NOMO-1 treated with DMSO at 0.1 percent for 48 hours (cell line): ENCODE data around the gene JAKMIP2.
A peak's percentile ranks its signal among the peaks of the same experiment; 100 is the strongest.

ENCODE experiments used
- DNase-seq: peaks from one replicate; lab custom pipeline; 2025; ENCODE audit not compliant: unreplicated experiment; lab: John Stamatoyannopoulos, UW

The JAKMIP2 gene

DNA sequence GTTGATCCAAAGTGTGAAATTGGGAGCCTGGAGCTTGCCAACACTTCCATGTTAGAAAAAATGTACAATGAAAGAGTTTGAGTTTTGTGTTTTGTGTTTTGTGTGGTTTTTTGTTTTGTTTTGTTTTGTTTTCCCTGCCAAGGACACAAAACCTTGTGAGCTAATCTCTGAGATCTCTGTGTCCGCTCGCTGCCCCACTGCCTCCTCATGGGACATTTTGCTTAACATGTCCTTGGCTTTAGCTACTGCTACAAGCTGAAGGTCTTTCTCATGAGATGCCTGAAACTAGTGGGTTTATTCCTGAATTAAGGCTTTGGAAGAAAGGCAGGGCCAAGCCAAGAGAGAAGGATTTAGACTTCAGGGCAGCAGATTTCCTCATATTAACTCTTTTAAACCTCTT lies 7.3 kb upstream of the JAKMIP2 start:
- no peak for DNase-seq

DNA sequence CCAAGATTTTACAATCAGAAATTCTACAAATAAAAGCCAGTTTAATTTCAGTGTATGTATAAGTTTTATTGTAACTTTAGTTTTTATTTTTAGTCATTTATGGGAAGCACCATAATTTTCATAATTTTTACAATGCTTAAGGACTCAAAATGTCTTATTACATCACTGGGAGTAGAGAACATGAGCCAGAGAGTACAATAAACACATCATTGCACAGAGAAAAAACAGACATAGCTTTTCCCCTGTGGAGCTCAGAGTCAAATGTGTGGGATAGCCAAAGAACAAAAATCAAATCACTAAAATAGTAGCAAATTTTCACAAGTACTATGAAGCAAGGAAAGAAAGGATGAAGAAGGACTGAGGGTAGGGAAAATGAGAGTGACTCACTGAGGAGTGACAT lies 5.5 kb upstream of the JAKMIP2 start:
- DNase-seq, result no peak

- DNase-seq, result no peak
Observed at GRCh38 chr5:147786142-147786541, 3.6 kb upstream of the JAKMIP2 start.

GRCh38 chr5:147784146-147784987 lies 1.8 kb upstream of the JAKMIP2 start:
- DNase-seq, result peak; percentile 57

DNA sequence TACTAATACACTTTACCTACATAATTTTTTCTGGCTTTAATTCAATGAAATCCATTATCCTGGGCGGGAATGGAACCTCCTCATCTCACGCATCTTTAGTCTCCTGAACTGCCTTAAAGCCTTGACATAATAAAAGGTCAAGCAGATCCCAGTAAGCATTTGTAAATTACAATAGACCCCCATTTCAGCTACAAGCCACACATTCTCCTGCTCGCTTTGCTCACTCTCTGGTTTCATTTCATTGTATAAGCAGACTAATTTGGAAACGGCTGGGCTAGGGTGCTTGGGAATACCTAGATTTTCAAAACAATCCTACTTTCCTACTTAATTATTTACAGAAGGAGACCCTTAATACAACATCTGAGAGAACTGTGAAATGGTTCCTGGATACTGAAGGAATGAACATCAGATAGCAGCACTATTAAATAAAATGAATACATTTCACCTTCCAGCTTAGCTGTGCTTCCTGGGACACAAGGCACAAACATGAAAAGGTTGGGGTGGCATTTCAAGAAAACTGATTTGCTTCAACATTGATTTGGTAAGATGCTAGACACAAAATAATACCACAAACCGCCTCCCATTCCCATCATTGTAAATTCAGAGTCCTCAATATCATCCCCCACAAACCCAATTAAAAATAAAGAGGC lies 1.5 kb downstream of the JAKMIP2 start:
- no peak for DNase-seq

DNA sequence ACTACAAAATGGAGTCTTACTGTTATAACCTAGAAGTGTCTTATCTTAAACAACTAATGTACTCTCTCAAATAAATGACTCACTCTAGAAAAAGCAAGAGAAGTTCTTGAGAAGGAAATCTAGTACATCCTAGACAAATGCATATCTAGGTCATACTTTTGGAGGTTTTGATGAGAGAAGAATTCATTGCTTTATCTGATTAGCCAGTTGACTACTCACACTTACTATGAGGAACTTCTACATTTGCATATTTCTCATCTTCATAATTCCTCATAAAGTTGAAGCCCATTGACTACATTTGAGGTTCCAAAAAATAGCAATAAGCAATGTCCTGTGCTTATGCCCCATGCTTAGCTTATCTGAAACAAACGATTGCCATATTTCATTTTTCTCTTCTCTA lies 2.8 kb downstream of the JAKMIP2 start:
- no peak for DNase-seq

DNA sequence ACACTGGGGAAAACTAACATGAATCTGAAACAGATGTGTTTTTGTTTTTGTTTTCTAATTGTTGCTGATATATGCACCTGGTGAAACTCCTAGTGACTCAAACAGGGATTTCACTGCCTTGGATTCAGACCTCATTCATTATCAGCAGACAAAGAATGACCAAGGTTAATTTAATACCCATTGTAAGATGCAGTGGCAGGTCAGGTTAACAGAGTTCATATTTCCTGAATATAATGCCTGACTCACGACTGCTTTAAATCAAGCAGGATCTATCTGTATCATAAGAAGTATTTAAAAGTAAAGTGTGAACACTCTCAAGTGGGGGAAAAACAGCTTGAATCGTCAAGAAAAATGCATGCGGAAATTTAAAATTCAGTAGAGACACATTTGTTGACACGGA lies 5.5 kb downstream of the JAKMIP2 start:
- DNase-seq, result no peak

- no peak for DNase-seq
Observed at GRCh38 chr5:147773587-147773986, 8.9 kb downstream of the JAKMIP2 start.

- no peak for DNase-seq
Observed at GRCh38 chr5:147773139-147773538, 9.4 kb downstream of the JAKMIP2 start.

DNA sequence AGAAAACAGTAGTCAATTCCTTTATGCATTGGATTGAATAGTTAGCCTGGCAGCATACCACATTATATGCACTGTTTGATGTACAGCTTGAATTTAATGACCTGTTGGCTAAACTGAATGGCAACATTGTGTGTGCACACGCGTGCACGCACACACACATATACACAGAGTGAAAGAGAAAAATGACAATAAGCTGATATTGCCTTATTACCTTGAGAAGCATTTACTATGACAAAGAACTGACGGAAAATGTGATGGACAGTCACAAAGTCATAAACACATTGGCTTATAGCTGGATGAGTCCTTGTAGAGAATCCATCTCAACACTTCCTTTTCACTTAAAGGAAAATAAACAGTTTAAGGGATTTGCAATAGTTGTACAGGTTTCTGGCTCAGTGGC lies 15.5 kb downstream of the JAKMIP2 start:
- DNase-seq, result no peak

GRCh38 chr5:147763791-147764525 lies 18.6 kb downstream of the JAKMIP2 start:
- DNase-seq, result no peak

DNA sequence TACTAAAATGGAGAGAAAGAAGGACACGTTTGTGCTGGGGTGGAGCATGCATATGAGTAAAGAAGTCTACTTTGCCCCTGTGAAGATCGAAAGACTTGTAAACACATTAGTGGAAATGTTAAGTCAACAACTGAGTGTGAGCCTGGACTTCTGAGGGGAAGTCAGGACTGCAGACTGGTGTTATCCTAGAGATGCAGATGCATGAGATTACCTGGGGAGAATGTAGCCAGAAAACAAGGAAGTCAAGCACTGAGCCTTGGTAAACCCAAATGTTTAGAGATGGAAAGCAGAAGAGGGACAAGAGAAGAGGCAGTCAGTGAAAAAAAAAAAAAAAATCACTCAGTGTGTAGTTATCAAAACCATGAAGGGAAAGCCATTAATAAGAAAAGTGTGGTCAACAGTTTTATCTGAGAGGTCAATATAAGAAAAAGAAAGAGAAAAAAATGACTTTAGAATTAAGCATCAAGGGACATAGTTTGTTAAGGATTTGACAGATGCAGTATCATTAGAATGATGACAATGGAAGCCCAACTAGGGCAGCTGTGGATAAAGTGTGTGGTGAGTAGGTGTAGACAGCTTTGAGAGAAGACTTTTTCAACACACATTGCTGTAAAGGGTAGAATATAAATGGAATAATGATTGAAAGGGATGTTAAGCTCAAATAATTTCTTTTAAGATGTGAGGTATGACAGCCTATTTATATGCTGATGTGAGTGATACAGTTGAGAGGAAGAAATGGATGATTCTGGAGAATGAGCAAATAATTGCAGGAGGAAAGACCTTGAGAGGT lies 22.2 kb downstream of the JAKMIP2 start:
- no peak for DNase-seq

GRCh38 chr5:147759441-147759840 lies 23.1 kb downstream of the JAKMIP2 start:
- DNase-seq, result peak; percentile 0

- DNase-seq, result no peak
Observed at GRCh38 chr5:147756566-147756965, 26.0 kb downstream of the JAKMIP2 start.

DNA sequence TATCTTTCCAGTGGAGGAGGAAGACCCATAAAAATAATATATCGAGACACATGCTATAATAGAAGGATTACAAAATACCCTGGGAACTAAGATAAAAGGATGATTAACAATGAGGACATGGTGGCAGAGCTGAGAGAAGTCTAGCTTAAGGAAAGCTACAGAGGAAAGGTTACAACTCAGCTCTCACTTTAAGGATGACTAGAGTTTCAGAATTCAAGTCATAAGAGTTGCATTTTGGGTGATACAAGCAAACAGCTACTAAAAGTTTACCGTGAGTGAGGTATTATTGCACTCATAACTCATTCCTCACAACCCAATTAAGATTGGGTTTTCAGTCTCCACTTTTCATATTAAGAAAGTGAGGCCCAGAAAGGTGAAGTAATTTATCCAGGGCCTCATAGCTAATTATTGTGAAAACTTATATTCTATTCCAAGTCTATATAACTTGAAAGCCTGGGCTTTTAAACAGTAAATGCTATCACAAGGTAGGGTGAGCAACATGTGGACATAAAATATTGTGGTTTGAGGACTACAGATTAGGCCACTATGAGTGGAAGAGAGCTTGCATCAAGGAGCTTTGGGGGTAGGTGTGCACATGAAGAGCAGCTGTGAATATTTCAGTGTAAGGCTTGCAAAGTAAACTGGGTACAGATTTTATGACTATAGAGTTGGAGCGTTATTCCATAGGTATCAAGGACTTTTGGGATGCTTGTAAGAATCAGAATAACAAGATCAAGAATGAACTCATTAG lies 28.0 kb downstream of the JAKMIP2 start:
- DNase-seq, result no peak

DNA sequence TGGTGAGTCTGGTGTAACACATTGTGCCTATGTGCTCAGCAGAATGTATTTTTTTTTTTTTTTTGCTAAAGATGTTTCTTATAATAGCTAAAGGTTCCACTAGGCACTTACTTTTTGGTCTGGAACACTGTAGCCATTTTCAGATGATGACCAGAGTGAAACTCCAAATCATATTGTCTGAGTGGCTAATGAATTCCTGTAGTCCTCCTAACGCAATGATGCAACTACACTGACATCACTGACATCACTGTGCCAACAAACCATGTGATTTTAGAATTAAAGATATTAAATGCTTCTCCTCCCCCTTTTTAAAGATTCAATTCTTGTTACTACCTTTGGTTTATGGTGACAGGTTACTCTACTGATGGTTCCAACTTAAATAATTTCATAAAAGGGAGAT lies 28.8 kb downstream of the JAKMIP2 start:
- no peak for DNase-seq

DNA sequence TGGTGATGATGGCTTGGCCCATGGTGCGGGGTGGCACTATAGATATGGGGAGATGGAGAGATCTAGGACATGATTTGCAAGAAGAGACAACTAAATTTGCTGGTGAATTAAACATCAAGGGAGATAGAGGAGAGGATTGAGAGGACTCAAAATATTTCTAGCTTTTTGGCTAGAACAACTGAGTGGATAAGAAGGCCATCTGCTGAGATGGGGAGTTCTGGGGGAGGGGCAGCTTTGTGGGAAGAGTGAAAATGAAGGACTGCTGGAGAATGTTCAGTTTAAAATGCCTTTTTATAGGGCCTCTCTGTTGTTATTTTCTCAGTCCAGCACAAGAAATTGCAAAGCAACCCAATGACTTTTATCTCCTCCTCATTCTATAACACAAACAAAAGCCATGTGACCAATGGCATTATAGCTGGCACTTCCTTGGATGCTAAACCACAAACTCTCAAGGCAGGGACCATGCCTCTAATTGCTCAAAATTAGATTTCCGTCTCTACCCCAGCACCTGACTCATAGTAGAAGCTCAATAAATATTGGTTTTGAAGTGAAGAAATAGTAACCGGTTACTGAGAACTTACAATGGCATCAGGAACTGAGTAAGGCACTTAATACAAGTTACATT lies 29.8 kb downstream of the JAKMIP2 start:
- peak; percentile 70 for DNase-seq

DNA sequence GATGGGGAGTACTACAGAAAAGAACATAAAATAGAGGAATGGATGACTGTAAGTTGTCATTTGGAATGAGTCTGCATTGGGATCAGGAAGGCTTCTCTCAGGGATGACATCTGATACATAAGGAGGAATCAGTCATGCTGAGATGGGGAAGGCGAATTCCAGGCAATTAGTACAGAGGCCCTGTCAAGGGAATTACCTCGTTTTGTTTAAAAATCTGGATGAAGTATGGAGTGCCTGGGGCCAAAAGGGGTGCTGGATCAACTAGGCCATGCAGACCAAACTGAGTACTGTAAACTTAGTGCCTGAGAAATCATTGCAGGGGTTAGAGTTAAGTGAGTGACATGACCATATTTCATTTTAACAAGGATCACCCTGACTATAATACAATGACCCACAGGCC lies 30.5 kb downstream of the JAKMIP2 start:
- no peak for DNase-seq

DNA sequence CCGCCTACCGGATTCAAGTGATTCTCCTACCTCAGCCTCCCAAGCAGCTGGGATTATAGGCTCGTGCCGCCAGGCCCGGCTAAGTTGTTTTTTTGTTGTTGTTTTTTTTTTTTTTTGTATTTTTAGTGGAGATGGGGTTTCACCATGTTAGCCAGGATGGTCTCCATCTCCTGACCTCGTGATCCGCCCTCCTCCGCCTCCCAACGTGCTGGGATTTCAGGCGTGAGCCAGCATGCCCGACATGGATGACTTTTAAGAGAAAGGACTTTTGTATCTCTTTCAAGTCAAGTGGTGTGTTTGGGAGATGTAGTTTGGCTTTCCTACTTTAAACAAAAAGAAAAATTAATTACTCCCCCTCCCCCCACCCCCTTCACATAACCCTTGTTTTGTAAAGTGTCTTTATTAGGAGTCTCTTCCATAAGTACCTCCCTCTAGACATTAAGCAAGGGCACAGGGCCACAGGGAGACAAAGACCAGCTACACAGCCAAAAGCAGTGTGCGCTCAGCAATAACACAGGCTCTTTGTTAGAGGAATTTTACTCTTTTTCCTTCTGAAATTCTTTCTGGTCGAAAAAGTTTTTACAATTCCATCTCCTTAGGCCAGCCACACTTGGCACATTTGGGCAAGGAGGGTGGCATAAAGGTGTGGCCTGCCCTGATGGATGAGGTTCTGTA lies 31.2 kb downstream of the JAKMIP2 start:
- DNase-seq, result no peak
